ENCODE data around the gene PPIH. TPM values are rescaled to one million over a fixed set of nuclear protein-coding genes. Genes with fewer than 3 reads are reported as not detected.
A peak's percentile ranks its signal among the peaks of the same experiment; 100 is the strongest.

PPIH gene
- total and polyA plus RNA-seq, 2 of the 13 experiments (the other 11 are each of a cell fraction or from before 2014, with no cell fraction given), result 29.9 to 72.6 TPM

- TF ChIP-seq ZNF501 (CRISPR knock-in tag; IDR thresholded peaks at IDR 0.05) (peak; percentile 91; the same call in 1 of the 2 replicates), CBX1 (IDR thresholded peaks at IDR 0.05; ENCODE audit: low read depth) (peak; percentile 68), JUNB (CRISPR knock-in tag; IDR thresholded peaks at IDR 0.05; ENCODE audit: borderline replicate concordance) (no peak), ATF1 (CRISPR knock-in tag; IDR thresholded peaks at IDR 0.05) (peak; percentile 52; the same call in 1 of the 2 replicates), MXD3 (CRISPR knock-in tag; IDR thresholded peaks at IDR 0.05) (peak; percentile 82), TMF1 (CRISPR knock-in tag; IDR thresholded peaks at IDR 0.05; ENCODE audit: low read depth) (peak; percentile 76), ZFP91 (CRISPR knock-in tag; IDR thresholded peaks at IDR 0.05; ENCODE audit: borderline replicate concordance) (peak; percentile 93; the same call in 1 of the 2 replicates), RORA (CRISPR knock-in tag; IDR thresholded peaks at IDR 0.05) (no peak), SNAPC5 (CRISPR knock-in tag; IDR thresholded peaks at IDR 0.05; ENCODE audit: borderline replicate concordance) (no peak), ZNF329 (CRISPR knock-in tag; IDR thresholded peaks at IDR 0.05; ENCODE audit: low read depth) (peak; percentile 51; the same call in 1 of the 2 replicates), YY1 (IDR thresholded peaks at IDR 0.05; ENCODE audit: insufficient read depth, insufficient replicate concordance, low read depth, low read length) (peak; percentile 90), ZNF382 (CRISPR knock-in tag; IDR thresholded peaks at IDR 0.05; ENCODE audit: borderline replicate concordance) (no peak), MZF1 (CRISPR knock-in tag; IDR thresholded peaks at IDR 0.05; ENCODE audit: borderline replicate concordance) (no peak), EZH2 (conservative IDR thresholded peaks at IDR 0.05; ENCODE audit: low read depth, low read length) (no peak), ZNF337 (CRISPR knock-in tag; IDR thresholded peaks at IDR 0.05; ENCODE audit: borderline replicate concordance, low read depth) (peak; percentile 61; the same call in 1 of the 2 replicates), EHMT2 (IDR thresholded peaks at IDR 0.05; ENCODE audit: borderline replicate concordance, low read depth, low read length) (no peak), LBX2 (CRISPR knock-in tag; IDR thresholded peaks at IDR 0.05; ENCODE audit: borderline replicate concordance) (peak; percentile 70; the same call in 1 of the 2 replicates), MYNN (CRISPR knock-in tag; IDR thresholded peaks at IDR 0.05; ENCODE audit: low read depth) (no peak; the same call in 1 of the 2 replicates), SP4 (CRISPR knock-in tag; IDR thresholded peaks at IDR 0.05) (peak; percentile 90), ZNF138 (CRISPR knock-in tag; IDR thresholded peaks at IDR 0.05; ENCODE audit: low read depth) (0 out of 2 replicates have a peak, but pooled peaks have one; percentile 66), SRSF4 (IDR thresholded peaks at IDR 0.05; ENCODE audit: low read depth, low read length, poor library complexity, severe bottlenecking) (no peak), FOSL2 (CRISPR knock-in tag; IDR thresholded peaks at IDR 0.05) (peak; percentile 51; the same call in 1 of the 2 replicates), ZNF792 (CRISPR knock-in tag; IDR thresholded peaks at IDR 0.05) (peak; percentile 80; the same call in 1 of the 2 replicates), ERF (CRISPR knock-in tag; IDR thresholded peaks at IDR 0.05) (peak; percentile 96), HNRNPH1 (optimal IDR thresholded peaks at IDR 0.05; ENCODE audit: low read depth, low read length) (no peak), SRF (IDR thresholded peaks at IDR 0.05; ENCODE audit: low read depth, low read length) (no peak)
Observed at GRCh38 chr1:42657981-42658876, at the start of gene PPIH (continued).
